HG03439 (cell line): Measurements from ENCODE around the gene LAMA2.

Experiments
- ATAC-seq: cut with Tn5 transposase; IDR thresholded peaks from one replicate; pipeline ENCODE4 v1.9.1; 2021; ENCODE audit warnings: mild to moderate bottlenecking, moderate library complexity; ENCODE audit not compliant: unreplicated experiment

Gene LAMA2

DNA sequence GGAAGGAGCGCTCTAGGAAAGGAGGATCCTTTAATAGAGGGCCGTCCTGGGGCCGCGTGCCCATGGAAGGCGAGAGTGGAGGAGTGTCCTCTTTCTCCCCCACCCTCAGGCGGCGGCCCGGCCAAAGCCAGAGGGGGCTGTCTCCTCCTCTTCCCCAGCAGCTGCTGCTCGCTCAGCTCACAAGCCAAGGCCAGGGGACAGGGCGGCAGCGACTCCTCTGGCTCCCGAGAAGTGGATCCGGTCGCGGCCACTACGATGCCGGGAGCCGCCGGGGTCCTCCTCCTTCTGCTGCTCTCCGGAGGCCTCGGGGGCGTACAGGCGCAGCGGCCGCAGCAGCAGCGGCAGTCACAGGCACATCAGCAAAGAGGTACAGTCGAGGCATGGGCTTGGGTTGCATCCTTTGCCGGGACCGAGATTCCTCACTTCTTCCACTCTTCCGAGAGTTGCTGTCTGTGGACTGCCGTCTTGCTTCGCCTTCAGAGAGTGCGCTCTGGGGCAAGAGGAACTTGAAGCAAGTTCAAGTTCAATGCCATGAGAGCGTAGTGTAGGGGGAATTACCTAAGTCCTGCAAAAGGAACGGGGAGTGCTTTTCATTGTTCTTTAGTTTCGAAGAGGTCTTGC is at the start of gene LAMA2:
LAMA2 (plus strand) TSS at position 148 of the 621 bp plus-strand sequence; CDS start at position 256, 108 bp downstream.
- ATAC-seq: no peak

GRCh38 chr6:128836761-128837160 is 46.2 kb upstream of the LAMA2 start:
- ATAC-seq: no peak

DNA sequence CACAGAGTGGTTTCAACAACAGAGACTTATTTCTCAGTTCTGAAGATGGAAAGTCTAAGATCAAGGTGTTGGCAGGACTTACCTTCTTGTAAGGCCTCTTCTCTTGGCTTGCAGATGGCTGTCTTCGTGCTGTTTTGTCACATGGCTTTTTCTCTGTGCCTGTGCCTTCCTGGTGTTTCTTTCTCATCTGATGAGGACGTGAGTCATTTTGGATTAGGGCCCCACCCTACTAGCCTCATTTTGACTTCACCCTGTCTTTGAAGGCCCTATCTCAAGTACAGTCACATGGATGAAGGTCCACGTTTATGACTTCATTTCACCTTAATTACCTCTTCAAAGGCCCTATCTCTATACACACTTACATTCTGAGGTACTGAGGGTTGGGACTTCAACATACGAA is 41.4 kb upstream of the LAMA2 start:
- ATAC-seq: no peak

GRCh38 chr6:128844598-128844997 is 38.3 kb upstream of the LAMA2 start:
- ATAC-seq: no peak

DNA sequence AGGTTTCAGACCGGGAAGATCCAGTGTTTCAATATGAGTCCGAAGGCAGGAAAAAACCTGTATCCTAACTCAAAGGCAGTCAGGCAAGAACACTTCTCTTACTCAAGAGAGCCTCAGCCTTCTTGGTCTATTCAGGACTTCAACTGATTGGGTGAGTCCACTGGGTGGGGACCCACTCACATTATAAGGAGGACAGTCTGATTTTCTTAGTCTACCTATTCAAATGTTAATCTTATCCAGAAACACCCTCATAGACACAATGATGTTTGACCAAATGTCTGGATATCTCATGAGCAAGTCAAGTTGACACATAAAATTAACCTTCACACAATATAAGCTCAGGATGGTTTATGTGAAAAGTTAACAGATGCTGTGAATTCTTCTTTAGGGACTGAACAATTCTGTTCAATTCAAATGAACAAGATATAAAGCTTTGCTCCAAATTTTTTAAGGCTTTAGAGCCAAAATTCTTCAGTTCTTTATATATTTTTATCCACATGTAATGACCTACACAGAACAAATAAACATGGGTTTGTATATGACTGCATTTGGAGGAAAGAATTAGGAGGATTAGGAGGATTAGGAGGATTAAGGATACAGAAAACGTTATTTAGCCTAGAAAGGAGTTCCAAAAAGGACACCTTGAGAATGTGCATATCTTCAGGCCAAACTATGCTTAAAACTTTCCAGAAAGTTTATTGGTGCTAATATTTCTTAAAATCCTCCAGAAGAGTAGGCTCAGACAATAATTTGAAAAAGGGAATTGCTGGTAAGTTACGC is 35.3 kb upstream of the LAMA2 start:
- ATAC-seq: no peak

DNA sequence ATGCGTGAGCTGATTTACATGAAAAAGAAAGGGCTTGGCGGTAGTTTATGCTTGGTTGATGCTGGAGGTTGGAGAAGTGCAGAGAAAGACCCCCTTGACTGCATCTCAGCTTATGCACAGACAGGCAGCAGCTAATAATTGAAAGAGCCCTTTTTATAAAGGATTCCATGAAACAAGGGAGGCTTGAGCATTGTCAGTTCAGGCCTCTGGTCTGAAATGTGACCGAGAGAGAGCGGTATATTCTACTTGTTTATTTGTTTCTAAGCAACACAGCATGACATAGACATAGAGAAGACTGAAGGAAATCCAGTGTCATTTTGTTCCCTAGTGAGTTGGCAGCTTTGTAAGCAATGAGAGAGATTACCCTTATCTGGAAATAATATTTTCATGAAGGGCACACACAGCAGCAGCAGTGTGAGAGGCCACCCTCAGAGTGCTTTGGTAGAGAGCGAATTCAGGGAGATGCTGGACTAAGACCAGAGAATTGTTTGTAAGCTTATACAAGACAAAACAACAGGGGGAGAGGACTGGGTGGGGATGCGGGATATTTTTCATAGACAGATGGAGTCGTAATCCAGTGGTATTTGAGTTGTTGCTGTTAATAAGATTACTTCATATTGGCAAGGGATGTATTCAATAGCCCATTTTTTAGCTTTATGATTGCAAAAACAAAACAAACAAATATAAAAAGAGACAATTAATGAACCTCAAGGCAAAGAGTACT is 34.6 kb upstream of the LAMA2 start:
- ATAC-seq: no peak

DNA sequence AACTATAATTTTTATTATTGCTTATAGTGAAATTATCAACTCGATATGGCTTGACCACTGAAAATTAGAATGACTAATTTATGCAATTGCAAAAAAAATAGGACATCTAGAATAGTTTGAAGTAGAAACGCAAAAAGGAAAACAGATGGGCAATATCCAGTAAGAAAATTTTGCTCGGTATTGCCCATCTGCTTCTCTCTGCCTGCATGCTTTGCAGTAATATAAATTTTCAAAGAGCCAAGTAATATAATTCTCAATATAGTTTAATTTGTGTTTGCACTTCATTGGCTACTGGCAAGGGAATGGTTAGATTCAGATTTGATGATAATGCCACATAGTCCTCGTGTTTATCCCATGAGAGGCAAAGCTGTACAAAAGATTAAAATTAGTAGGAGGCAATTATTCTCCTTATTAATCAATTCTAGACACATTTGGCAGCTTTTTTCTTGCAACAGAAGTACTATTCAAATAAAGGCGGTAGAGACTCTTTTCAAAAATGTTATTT is 27.3 kb upstream of the LAMA2 start:
- ATAC-seq: no peak

DNA sequence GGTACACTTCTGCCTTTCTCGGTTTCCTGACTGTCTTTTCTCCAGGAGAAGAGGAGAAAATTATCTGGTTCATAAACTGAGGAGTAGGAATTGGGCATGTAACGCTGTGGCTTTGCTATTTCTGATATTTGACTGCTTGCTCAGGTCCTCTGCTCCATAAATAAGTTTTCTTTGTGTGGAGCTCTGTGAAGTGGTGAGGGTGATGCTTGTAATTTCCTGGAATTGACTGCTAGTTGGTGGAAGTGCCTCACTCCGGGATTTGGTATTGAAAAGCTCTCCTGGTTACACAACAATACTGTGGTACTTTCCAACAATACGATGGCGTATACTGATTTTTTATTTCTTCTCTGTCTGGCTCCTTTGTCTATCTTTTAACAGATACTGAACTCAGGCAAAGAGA is 25.1 kb upstream of the LAMA2 start:
- ATAC-seq: no peak

GRCh38 chr6:128860782-128861181 is 22.2 kb upstream of the LAMA2 start:
- ATAC-seq: no peak

DNA sequence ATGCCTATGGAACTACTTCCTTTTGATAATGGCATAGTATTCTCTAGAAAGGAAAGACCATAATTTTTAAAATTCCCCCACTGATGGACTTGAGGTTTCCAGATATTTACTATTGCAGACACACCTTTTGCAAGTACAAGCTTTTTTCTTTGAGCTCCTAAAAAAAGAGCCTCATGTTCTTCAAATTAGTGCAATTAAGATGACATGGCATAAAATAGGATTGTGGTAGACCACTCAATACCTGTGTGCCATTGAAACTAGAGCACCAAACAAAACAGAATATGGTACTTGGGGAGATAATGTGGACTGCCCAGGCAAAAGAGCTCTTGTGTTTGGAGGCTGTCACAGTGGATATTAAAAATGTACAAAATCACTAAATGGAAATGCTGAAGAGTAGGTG is 19.0 kb upstream of the LAMA2 start:
- no peak for ATAC-seq

GRCh38 chr6:128870746-128871145 is 12.2 kb upstream of the LAMA2 start:
- no peak for ATAC-seq

DNA sequence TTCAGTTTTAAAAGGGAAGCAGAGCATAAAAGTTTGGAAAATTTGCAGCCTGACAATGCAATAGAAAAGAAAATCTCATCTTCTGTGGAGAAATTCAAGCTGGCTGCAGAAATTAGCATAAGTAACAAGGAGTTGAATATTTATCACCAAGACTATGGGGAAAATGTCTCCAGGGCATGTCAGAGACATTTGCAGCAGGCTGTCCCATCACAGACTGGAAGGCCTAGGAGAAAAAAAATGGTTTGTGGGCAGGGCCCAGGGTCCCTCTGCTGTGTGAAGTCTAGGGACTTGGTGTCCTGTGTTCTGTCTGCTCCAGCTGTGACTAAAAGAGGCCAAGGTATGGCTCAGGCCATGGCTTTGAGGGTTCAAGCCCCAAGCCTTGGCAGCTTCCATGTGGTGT is 8.1 kb upstream of the LAMA2 start:
- no peak for ATAC-seq

- ATAC-seq: no peak
These were observed 378 bp upstream of the LAMA2 start for GRCh38 chr6:128882560-128882959.

GRCh38 chr6:128883906-128884305 is 968 bp downstream of the LAMA2 start:
- ATAC-seq: no peak

- ATAC-seq: no peak
These were observed 2.4 kb downstream of the LAMA2 start for GRCh38 chr6:128885381-128885780.

DNA sequence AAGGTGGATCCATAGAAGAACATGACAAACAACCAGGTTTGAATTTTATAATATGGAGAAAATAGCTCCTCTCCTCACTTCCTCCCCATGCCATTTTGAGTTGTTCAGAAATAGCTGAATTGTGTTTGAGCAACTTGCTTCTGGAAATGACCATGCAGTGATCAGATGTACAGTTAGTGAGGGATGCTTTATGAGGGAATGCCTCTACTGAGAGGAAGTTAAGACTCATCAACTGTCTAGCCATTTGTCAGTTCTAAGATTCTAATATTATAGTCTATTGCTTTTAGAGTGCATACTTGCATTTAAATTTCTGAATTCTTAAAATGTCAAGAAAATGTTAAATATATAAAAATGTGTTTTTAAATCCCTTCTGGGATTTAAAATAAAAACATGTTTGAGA is 3.8 kb downstream of the LAMA2 start:
- no peak for ATAC-seq

DNA sequence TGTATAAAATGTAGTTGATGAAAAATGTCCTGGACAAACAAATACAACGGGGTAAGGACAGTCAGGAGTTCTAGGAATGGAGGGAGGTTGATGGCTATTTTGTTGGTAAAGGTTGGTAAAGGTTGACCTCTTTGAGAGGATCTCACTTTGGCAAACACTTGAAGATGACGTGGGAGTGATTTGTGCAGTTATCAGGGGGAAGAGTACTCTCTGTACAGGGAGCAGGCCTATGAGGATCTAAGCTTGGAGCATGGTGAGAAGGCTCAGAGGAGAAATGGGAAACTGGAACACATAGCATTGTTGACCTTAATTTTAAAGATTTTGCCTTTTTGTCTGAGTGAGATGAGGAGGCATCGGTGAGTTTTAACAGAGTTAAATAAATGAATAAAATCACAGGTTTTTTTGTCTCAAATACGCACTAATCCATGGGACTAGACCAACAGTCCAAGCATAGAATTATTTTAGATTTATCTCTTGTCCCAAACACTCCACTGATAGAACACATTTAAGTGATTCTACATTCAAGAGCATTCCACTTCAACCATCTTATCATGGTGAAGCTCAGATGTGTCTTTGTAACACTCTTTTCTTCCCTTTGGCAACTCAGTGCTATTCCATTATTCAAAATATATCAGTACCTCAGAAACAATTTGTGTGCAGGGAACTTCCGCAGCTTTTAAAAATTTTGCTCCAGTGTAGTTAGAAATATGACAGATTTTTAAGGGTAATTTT is 5.7 kb downstream of the LAMA2 start:
- no peak for ATAC-seq

- no peak for ATAC-seq
These were observed 6.9 kb downstream of the LAMA2 start for GRCh38 chr6:128889870-128890269.

- no peak for ATAC-seq
These were observed 9.1 kb downstream of the LAMA2 start for GRCh38 chr6:128892079-128892478.

DNA sequence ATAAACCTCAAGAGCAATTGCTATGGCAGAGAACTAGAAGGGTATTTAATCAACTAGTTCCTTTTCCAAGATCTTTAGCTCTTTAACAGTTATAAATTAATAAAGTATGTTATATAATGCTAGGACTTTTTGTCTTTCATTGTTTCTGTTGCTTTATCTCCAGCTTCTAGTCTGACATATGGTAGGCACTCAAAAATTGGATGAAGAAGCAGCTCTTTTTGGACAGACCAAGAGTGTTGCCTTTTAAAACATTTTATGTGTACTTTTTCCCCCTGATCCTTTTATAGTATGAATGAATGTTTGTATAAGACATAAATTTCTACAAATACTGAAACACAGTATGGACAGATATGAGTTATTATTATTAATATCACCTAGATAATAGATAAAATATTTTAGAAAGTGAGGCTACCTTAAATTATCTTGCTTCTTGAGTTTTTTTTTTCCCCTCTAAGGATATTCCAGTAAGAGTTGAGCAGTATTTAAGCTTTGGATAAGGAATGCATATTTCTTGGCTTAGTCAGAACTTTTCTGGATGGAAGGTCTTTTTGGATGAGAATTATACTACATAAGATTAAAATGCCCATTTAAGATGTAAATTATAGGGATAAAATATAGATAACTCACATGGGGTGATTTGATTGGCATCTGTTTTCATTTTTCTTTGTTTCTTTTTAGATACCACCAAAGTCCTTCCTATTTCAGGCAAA is 16.6 kb downstream of the LAMA2 start:
- ATAC-seq: no peak
